ENCODE results near the gene INPP5E.
"Not testable (repeated sequence)": the region's sequence is repeated elsewhere in the genome, so short reads cannot be mapped to it uniquely, and the experiment has no call there.

Gene INPP5E

DNA sequence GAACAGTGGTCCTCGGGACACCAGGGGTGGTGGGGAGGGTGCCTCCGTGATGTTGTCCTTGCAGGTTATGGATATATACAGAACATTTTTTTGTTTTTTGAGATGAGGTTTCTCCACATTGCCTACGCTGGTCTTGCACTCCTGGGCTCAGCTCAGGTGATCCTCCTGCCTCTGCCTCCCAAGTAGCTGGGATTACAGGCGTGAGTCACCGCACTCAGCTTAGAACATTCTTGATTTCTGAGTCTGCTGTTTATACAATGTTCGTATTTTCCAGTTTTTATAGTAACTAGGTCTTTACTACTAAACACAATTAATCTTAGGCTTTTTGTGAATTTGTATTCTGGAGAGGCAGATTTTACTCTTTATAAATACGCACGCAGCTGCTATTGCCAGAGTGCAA lies 23.2 kb downstream of the INPP5E start:
- peaks cover 26% of the 10 kb centered on the region for H3K36me3 ChIP-seq (ENCODE audit: control insufficient read depth, insufficient read depth, low read length)
- H3K27me3 ChIP-seq (ENCODE audit: control insufficient read depth, insufficient read depth, low read length), result no peaks in the 10 kb centered on the region
- H3K9ac ChIP-seq (ENCODE audit: low read length), result no peak overlapping the region
- H3K4me1 ChIP-seq (ENCODE audit: control insufficient read depth, insufficient read depth, low read length), result peaks cover 7% of the 10 kb centered on the region
- H3K9me3 ChIP-seq (ENCODE audit: control insufficient read depth, low read length), result no peaks in the 10 kb centered on the region
- H3K4me3 ChIP-seq (ENCODE audit: low read length), result no peak overlapping the region

- H3K27me3 ChIP-seq (ENCODE audit: control insufficient read depth, insufficient read depth, low read length), result no peaks in the 10 kb centered on the region
- H3K36me3 ChIP-seq (ENCODE audit: control insufficient read depth, insufficient read depth, low read length), result peaks cover 19% of the 10 kb centered on the region
- no peak overlapping the region for H3K4me3 ChIP-seq (ENCODE audit: low read length)
- H3K9ac ChIP-seq (ENCODE audit: low read length), result no peak overlapping the region
- peaks cover 16% of the 10 kb centered on the region for H3K4me1 ChIP-seq (ENCODE audit: control insufficient read depth, insufficient read depth, low read length)
- H3K9me3 ChIP-seq (ENCODE audit: control insufficient read depth, low read length), result no peaks in the 10 kb centered on the region
Measured at GRCh38 chr9:136412962-136413361, 26.7 kb downstream of the INPP5E start.

GRCh38 chr9:136411378-136411777 lies 28.3 kb downstream of the INPP5E start:
- Histone ChIP-seq H3K36me3 (ENCODE audit: control insufficient read depth, insufficient read depth, low read length) (peaks cover 15% of the 10 kb centered on the region), H3K4me3 (ENCODE audit: low read length) (peak overlapping the region; percentile 69), H3K9ac (ENCODE audit: low read length) (peak overlapping the region; percentile 89), H3K27me3 (ENCODE audit: control insufficient read depth, insufficient read depth, low read length) (no peaks in the 10 kb centered on the region), H3K4me1 (ENCODE audit: control insufficient read depth, insufficient read depth, low read length) (peaks cover 16% of the 10 kb centered on the region), H3K9me3 (ENCODE audit: control insufficient read depth, low read length) (no peaks in the 10 kb centered on the region)

GRCh38 chr9:136410500-136411287 lies 29.0 kb downstream of the INPP5E start, which contains the start of the genes ENTR1 and PMPCA:
Gene ENTR1, minus strand, starts transcription at chr9:136410614. Its CDS starts 217 bp downstream, at chr9:136410397.
Gene PMPCA, plus strand, starts transcription at chr9:136410658. Its CDS starts 11 bp downstream, at chr9:136410669.
- H3K9ac ChIP-seq (ENCODE audit: low read length), result peak within 1 kb of the TSS; percentile 89
- peaks cover 10% of the 10 kb centered on the region for H3K36me3 ChIP-seq (ENCODE audit: control insufficient read depth, insufficient read depth, low read length)
- H3K4me1 ChIP-seq (ENCODE audit: control insufficient read depth, insufficient read depth, low read length), result peaks cover 16% of the 10 kb centered on the region
- H3K4me3 ChIP-seq (ENCODE audit: low read length), result peak within 1 kb of the TSS; percentile 69
- H3K9me3 ChIP-seq (ENCODE audit: control insufficient read depth, low read length), result no peaks in the 10 kb centered on the region
- no peaks in the 10 kb centered on the region for H3K27me3 ChIP-seq (ENCODE audit: control insufficient read depth, insufficient read depth, low read length)

DNA sequence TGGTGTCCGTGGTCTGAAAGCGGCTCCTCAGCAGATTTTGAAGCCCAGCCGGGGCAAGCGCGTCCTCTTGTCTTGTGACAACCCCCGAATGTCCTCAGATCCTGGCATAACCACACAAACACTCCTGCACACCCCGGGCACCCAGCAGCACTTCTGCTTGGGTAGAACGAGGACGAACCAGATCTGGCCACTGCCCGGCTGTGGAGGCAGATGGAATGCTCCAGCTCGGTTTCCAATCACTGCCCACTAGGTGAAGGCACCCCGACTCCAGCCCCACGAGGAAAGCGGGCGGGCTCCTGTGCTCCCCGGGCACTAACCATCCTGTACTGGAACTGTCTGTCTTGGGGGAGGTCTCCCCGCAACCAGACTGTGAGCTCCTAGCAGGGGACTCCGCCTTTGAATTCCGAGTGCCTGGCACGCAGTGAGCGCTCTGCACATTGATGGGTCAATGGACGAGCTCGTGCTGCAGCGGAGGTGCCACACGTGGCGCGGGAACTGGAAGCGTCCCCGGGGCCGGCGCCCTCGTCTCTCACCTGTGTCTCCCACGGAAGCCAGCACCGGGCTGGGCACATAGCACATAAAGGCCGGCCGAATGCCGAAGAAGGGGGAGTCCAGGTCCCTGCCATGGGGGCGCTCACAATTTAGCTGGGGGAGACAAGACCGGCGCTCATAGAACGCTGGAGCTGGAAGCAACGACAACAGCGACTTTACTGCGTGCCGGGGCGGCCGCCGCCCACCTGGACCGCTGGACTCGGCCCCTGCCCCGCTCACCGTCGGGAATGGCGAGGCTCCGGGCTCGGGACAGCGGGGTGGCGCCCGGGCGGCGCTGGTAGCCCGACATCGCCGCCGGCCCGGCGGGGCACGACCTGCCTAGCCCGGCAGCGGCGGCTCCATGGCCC lies 29.8 kb downstream of the INPP5E start:
- Histone ChIP-seq H3K4me3 (ENCODE audit: low read length) (peak overlapping the region; percentile 63), H3K4me1 (ENCODE audit: control insufficient read depth, insufficient read depth, low read length) (peaks cover 16% of the 10 kb centered on the region), H3K9me3 (ENCODE audit: control insufficient read depth, low read length) (no peaks in the 10 kb centered on the region), H3K27me3 (ENCODE audit: control insufficient read depth, insufficient read depth, low read length) (no peaks in the 10 kb centered on the region), H3K36me3 (ENCODE audit: control insufficient read depth, insufficient read depth, low read length) (peaks cover 10% of the 10 kb centered on the region), H3K9ac (ENCODE audit: low read length) (peak overlapping the region; percentile 28)

DNA sequence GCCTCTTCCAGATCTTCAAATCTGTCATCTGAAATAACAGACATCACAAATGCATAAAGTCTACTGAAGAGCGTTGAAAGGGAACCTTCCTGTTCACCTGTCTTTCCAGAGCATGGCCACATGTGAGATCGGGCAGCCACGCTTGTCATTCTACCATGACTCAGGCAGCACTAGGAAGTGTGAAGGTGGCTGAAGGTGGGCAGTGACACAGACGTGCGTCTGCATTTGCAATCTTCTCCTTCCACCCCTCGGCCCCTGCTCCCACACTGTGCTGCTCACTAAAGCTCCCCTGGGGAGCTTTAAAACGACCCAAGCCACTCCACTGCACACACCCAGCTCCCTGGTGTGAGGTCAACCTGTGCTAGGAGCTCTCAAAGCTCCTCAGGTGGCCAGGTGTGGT lies 31.7 kb downstream of the INPP5E start:
- no peak overlapping the region for H3K9ac ChIP-seq (ENCODE audit: low read length)
- H3K4me1 ChIP-seq (ENCODE audit: control insufficient read depth, insufficient read depth, low read length), result peaks cover 16% of the 10 kb centered on the region
- peaks cover 3% of the 10 kb centered on the region for H3K36me3 ChIP-seq (ENCODE audit: control insufficient read depth, insufficient read depth, low read length)
- H3K9me3 ChIP-seq (ENCODE audit: control insufficient read depth, low read length), result no peaks in the 10 kb centered on the region
- no peak overlapping the region for H3K4me3 ChIP-seq (ENCODE audit: low read length)
- H3K27me3 ChIP-seq (ENCODE audit: control insufficient read depth, insufficient read depth, low read length), result no peaks in the 10 kb centered on the region

GRCh38 chr9:136407061-136407460 lies 32.6 kb downstream of the INPP5E start:
- peaks cover 16% of the 10 kb centered on the region for H3K4me1 ChIP-seq (ENCODE audit: control insufficient read depth, insufficient read depth, low read length)
- H3K4me3 ChIP-seq (ENCODE audit: low read length); H3K27me3 ChIP-seq (ENCODE audit: control insufficient read depth, insufficient read depth, low read length); H3K9me3 ChIP-seq (ENCODE audit: control insufficient read depth, low read length); H3K9ac ChIP-seq (ENCODE audit: low read length); H3K36me3 ChIP-seq (ENCODE audit: control insufficient read depth, insufficient read depth, low read length): not testable (repeated sequence)

GRCh38 chr9:136405904-136406303 lies 33.7 kb downstream of the INPP5E start:
- H3K36me3 ChIP-seq (ENCODE audit: control insufficient read depth, insufficient read depth, low read length); H3K9me3 ChIP-seq (ENCODE audit: control insufficient read depth, low read length); H3K4me1 ChIP-seq (ENCODE audit: control insufficient read depth, insufficient read depth, low read length); H3K4me3 ChIP-seq (ENCODE audit: low read length); H3K9ac ChIP-seq (ENCODE audit: low read length); H3K27me3 ChIP-seq (ENCODE audit: control insufficient read depth, insufficient read depth, low read length): not testable (repeated sequence)

GRCh38 chr9:136405481-136405880 lies 34.2 kb downstream of the INPP5E start:
- H3K9me3 ChIP-seq (ENCODE audit: control insufficient read depth, low read length), result no peaks in the 10 kb centered on the region
- H3K36me3 ChIP-seq (ENCODE audit: control insufficient read depth, insufficient read depth, low read length), result no peaks in the 10 kb centered on the region
- H3K4me3 ChIP-seq (ENCODE audit: low read length), result no peak overlapping the region
- peaks cover 8% of the 10 kb centered on the region for H3K4me1 ChIP-seq (ENCODE audit: control insufficient read depth, insufficient read depth, low read length)
- H3K27me3 ChIP-seq (ENCODE audit: control insufficient read depth, insufficient read depth, low read length), result no peaks in the 10 kb centered on the region
- H3K9ac ChIP-seq (ENCODE audit: low read length), result no peak overlapping the region

- Histone ChIP-seq H3K4me1 (ENCODE audit: control insufficient read depth, insufficient read depth, low read length) (peaks cover 10% of the 10 kb centered on the region), H3K4me3 (ENCODE audit: low read length) (no peak overlapping the region), H3K36me3 (ENCODE audit: control insufficient read depth, insufficient read depth, low read length) (no peaks in the 10 kb centered on the region), H3K9me3 (ENCODE audit: control insufficient read depth, low read length) (no peaks in the 10 kb centered on the region), H3K9ac (ENCODE audit: low read length) (no peak overlapping the region), H3K27me3 (ENCODE audit: control insufficient read depth, insufficient read depth, low read length) (no peaks in the 10 kb centered on the region)
Measured at GRCh38 chr9:136404801-136405136, 34.9 kb downstream of the INPP5E start.

- no peaks in the 10 kb centered on the region for H3K36me3 ChIP-seq (ENCODE audit: control insufficient read depth, insufficient read depth, low read length)
- H3K9me3 ChIP-seq (ENCODE audit: control insufficient read depth, low read length), result no peaks in the 10 kb centered on the region
- H3K9ac ChIP-seq (ENCODE audit: low read length), result no peak overlapping the region
Measured at GRCh38 chr9:136403915-136404800, 35.5 kb downstream of the INPP5E start.

More at GRCh38 chr9:136403915-136404800, 35.5 kb downstream of the INPP5E start:
- Histone ChIP-seq H3K4me3 (ENCODE audit: low read length) (no peak overlapping the region), H3K27me3 (ENCODE audit: control insufficient read depth, insufficient read depth, low read length) (no peaks in the 10 kb centered on the region), H3K4me1 (ENCODE audit: control insufficient read depth, insufficient read depth, low read length) (peaks cover 8% of the 10 kb centered on the region)
